Measurements from ENCODE around the gene BUD13.

BUD13 gene

DNA sequence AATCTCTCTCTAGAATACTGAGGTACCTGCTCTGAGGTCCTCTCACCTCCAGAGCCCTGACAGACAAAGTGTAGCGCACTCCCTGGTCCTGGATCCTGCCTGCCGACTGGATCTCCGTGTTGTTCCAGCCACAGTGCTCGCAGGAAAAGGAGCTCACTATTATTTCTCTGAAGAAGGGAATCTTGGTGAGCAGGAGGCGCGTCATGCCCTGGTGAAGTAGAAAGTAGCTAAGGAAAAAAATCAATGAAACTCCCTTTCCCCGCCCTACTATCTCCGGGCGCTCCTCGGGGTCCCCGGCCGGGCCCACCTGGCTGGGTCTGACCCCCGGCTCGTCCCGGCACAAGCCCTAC, 14.6 kb upstream of the BUD13 start:
- peak overlapping the region; percentile 71 to 86 for H3K9ac ChIP-seq (ENCODE audit: low read depth in 1 of 2, low read length in 2 of 2)
- H3K27ac ChIP-seq (ENCODE audit: low read depth in 2 of 2, low read length in 2 of 2) = peak overlapping the region; percentile 78 to 83
- peaks cover 0 to 3% of the 10 kb centered on the region in 2 donors for H3K27me3 ChIP-seq (ENCODE audit: control insufficient read depth in 2 of 2, insufficient read depth in 2 of 2, low read length in 2 of 2)

DNA sequence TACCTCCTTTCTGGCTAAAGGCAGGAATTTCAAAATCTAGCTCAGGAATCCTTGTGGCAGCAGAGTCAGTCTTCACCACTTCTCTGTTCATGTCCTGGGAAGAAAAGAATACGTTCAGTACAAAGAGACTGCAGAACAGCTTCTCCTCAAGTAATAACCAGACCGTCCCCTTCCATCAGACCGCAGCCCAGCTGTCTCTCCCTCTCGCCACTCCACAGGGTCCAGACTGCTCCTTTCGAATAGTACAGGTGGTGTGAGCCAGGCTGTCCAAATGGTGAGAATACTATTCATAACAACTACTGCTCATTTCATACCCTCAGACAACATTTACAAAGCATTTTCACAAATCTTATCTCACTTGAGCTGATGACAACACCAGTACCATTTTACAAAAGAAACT, 14.2 kb upstream of the BUD13 start:
- Histone ChIP-seq H3K9me3 (ENCODE audit: control insufficient read depth in 2 of 2, low read length in 2 of 2) (no peaks in the 10 kb centered on the region), H3K9ac (ENCODE audit: low read depth in 1 of 2, low read length in 2 of 2) (peak overlapping the region; percentile 71 to 86), H3K27ac (ENCODE audit: low read depth in 2 of 2, low read length in 2 of 2) (no peak overlapping the region), H3K36me3 (ENCODE audit: control insufficient read depth in 2 of 2, insufficient read depth in 2 of 2, low read length in 2 of 2) (peaks cover 39 to 42% of the 10 kb centered on the region in 2 donors), H3K27me3 (ENCODE audit: control insufficient read depth in 2 of 2, insufficient read depth in 2 of 2, low read length in 2 of 2) (peaks cover 0 to 3% of the 10 kb centered on the region in 2 donors), H3K4me3 (ENCODE audit: low read length in 2 of 2) (peak overlapping the region; percentile 89 to 96), H3K4me1 (ENCODE audit: control insufficient read depth in 2 of 2, insufficient read depth in 2 of 2, low read length in 2 of 2) (peaks cover 11 to 15% of the 10 kb centered on the region in 2 donors)

More for the DNA sequence above, 14.6 kb upstream of the BUD13 start:
- Histone ChIP-seq H3K4me3 (ENCODE audit: low read length in 2 of 2) (peak overlapping the region; percentile 89 to 96), H3K4me1 (ENCODE audit: control insufficient read depth in 2 of 2, insufficient read depth in 2 of 2, low read length in 2 of 2) (peaks cover 11 to 15% of the 10 kb centered on the region in 2 donors), H3K36me3 (ENCODE audit: control insufficient read depth in 2 of 2, insufficient read depth in 2 of 2, low read length in 2 of 2) (peaks cover 34 to 38% of the 10 kb centered on the region in 2 donors), H3K9me3 (ENCODE audit: control insufficient read depth in 2 of 2, low read length in 2 of 2) (no peaks in the 10 kb centered on the region)

DNA sequence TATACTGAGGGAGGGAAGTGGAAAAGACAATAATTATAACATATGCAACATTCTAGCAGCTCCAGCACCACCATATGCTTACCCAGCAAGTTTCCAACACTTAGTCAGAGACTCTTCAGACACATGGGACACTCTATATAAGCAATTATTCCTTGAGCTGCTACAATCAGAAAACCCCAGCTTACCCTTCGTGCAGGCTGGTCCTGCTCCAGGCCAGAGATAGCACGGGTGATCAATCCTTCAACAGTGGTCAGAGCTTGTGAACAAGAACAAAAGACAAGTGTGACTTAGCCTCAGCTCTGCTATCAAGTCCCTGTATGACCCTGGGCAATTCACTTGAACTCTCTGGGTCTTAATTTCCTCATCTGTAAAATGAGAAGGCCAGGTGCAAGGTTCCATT, 13.5 kb upstream of the BUD13 start:
- H3K9ac ChIP-seq (ENCODE audit: low read depth in 1 of 2, low read length in 2 of 2) = no peak overlapping the region
- H3K27ac ChIP-seq (ENCODE audit: low read depth in 2 of 2, low read length in 2 of 2) = no peak overlapping the region
- H3K36me3 ChIP-seq (ENCODE audit: control insufficient read depth in 2 of 2, insufficient read depth in 2 of 2, low read length in 2 of 2) = peaks cover 40 to 46% of the 10 kb centered on the region in 2 donors
- H3K27me3 ChIP-seq (ENCODE audit: control insufficient read depth in 2 of 2, insufficient read depth in 2 of 2, low read length in 2 of 2) = peaks cover 0 to 3% of the 10 kb centered on the region in 2 donors
- H3K4me3 ChIP-seq (ENCODE audit: low read length in 2 of 2) = no peak overlapping the region
- peaks cover 11 to 13% of the 10 kb centered on the region in 2 donors for H3K4me1 ChIP-seq (ENCODE audit: control insufficient read depth in 2 of 2, insufficient read depth in 2 of 2, low read length in 2 of 2)
- H3K9me3 ChIP-seq (ENCODE audit: control insufficient read depth in 2 of 2, low read length in 2 of 2) = no peaks in the 10 kb centered on the region

DNA sequence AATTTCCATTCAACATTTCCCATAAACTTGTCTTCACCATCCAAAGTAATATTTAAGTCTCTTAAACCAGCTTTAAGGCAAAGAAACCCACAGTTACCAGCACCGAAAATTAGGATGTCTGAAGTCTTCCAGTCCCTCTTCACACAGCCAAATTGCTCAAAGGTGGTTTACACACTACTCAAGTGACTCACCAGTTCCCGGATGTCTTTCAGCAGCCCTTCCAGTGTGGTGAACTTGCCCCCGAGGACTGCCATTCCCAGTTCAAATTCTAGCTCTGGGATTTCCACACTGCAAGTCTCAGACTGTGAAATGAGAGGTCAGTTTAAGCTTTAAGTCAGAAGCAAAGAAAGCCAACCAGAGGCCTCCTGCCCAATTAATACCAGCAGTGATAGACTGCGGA, 9.9 kb upstream of the BUD13 start:
- H3K9me3 ChIP-seq (ENCODE audit: control insufficient read depth in 2 of 2, low read length in 2 of 2) = no peaks in the 10 kb centered on the region
- H3K4me1 ChIP-seq (ENCODE audit: control insufficient read depth in 2 of 2, insufficient read depth in 2 of 2, low read length in 2 of 2) = peaks cover 6 to 8% of the 10 kb centered on the region in 2 donors
- peaks cover 66 to 76% of the 10 kb centered on the region in 2 donors for H3K36me3 ChIP-seq (ENCODE audit: control insufficient read depth in 2 of 2, insufficient read depth in 2 of 2, low read length in 2 of 2)
- H3K9ac ChIP-seq (ENCODE audit: low read depth in 1 of 2, low read length in 2 of 2) = no peak overlapping the region
- no peaks in the 10 kb centered on the region for H3K27me3 ChIP-seq (ENCODE audit: control insufficient read depth in 2 of 2, insufficient read depth in 2 of 2, low read length in 2 of 2)
- no peak overlapping the region for H3K27ac ChIP-seq (ENCODE audit: low read depth in 2 of 2, low read length in 2 of 2)
- no peak overlapping the region for H3K4me3 ChIP-seq (ENCODE audit: low read length in 2 of 2)

DNA sequence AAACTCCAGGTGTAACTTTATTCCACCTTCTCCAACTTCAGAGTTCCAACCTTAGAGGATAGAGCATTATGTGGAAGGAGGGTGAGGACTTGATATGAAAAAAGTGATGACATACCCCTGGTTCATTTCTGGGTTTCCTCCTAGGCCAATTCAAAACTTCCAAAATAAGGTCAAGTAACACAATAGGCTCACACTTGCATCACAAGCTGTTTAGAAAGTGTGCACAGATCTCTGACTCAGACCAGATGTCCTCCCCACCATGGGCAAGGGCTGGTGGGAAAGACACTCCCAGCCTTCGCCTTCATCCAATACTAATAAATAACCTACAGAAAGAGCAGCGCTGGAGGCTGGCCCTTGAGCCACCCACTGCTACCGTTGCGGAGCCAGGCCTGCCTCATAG, 5.8 kb upstream of the BUD13 start:
- no peak overlapping the region for H3K27ac ChIP-seq (ENCODE audit: low read depth in 2 of 2, low read length in 2 of 2)
- H3K36me3 ChIP-seq (ENCODE audit: control insufficient read depth in 2 of 2, insufficient read depth in 2 of 2, low read length in 2 of 2) = peaks cover 45 to 52% of the 10 kb centered on the region in 2 donors
- no peaks in the 10 kb centered on the region for H3K27me3 ChIP-seq (ENCODE audit: control insufficient read depth in 2 of 2, insufficient read depth in 2 of 2, low read length in 2 of 2)
- no peak overlapping the region for H3K9ac ChIP-seq (ENCODE audit: low read depth in 1 of 2, low read length in 2 of 2)
- H3K4me1 ChIP-seq (ENCODE audit: control insufficient read depth in 2 of 2, insufficient read depth in 2 of 2, low read length in 2 of 2) = peaks cover 0 to 2% of the 10 kb centered on the region in 2 donors
- H3K4me3 ChIP-seq (ENCODE audit: low read length in 2 of 2) = no peak overlapping the region
- no peaks in the 10 kb centered on the region for H3K9me3 ChIP-seq (ENCODE audit: control insufficient read depth in 2 of 2, low read length in 2 of 2)

DNA sequence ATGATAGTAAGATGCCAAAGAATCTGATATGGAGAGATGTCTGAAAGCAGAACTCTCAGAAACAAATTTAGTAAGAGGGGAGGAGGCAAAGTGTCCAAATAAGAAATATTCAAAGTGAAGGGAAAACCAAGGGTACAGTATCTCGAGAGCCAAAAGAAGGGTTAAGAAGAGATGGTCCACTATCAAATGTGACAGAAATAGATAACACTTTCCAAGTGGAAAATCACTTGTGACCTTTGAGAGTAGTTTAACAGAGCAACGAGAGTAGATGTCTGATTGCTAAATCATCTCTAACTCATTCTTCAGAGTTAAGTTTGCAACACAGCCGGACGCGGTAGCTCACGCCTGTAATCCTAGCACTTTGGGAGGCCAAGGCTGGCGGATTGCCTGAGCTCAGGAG, 4.3 kb upstream of the BUD13 start:
- no peaks in the 10 kb centered on the region for H3K27me3 ChIP-seq (ENCODE audit: control insufficient read depth in 2 of 2, insufficient read depth in 2 of 2, low read length in 2 of 2)
- H3K9ac ChIP-seq (ENCODE audit: low read depth in 1 of 2, low read length in 2 of 2) = no peak overlapping the region
- H3K4me1 ChIP-seq (ENCODE audit: control insufficient read depth in 2 of 2, insufficient read depth in 2 of 2, low read length in 2 of 2) = peaks cover 2 to 8% of the 10 kb centered on the region in 2 donors
- H3K27ac ChIP-seq (ENCODE audit: low read depth in 2 of 2, low read length in 2 of 2) = no peak overlapping the region
- H3K4me3 ChIP-seq (ENCODE audit: low read length in 2 of 2) = no peak overlapping the region
- H3K36me3 ChIP-seq (ENCODE audit: control insufficient read depth in 2 of 2, insufficient read depth in 2 of 2, low read length in 2 of 2) = peaks cover 30 to 38% of the 10 kb centered on the region in 2 donors
- H3K9me3 ChIP-seq (ENCODE audit: control insufficient read depth in 2 of 2, low read length in 2 of 2) = no peaks in the 10 kb centered on the region

DNA sequence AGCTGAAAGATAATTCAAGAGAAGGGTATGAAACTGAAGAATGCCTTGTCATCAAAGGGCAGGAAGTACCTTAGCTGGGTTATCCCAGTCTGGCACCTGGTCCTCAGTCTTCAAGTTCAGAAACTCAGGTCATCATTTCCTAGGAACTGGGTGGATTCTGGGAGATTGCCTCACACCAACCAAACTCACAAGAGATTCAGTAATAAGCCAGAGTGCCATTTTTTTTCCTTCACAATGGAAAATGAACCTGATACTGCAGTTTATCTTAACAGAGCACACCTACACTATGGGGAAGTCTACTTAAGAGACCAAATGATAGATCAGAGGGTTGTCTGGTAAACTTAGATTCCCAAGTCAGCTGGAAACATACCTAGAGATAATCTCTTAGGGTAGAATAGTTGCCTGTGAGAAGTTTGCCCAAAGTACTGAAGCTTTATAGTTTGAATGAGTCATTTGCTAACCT, 3.8 kb upstream of the BUD13 start:
- Histone ChIP-seq H3K27ac (ENCODE audit: low read depth in 2 of 2, low read length in 2 of 2) (no peak overlapping the region), H3K9ac (ENCODE audit: low read depth in 1 of 2, low read length in 2 of 2) (no peak overlapping the region), H3K4me1 (ENCODE audit: control insufficient read depth in 2 of 2, insufficient read depth in 2 of 2, low read length in 2 of 2) (peaks cover 7 to 13% of the 10 kb centered on the region in 2 donors), H3K9me3 (ENCODE audit: control insufficient read depth in 2 of 2, low read length in 2 of 2) (no peaks in the 10 kb centered on the region), H3K27me3 (ENCODE audit: control insufficient read depth in 2 of 2, insufficient read depth in 2 of 2, low read length in 2 of 2) (no peaks in the 10 kb centered on the region), H3K36me3 (ENCODE audit: control insufficient read depth in 2 of 2, insufficient read depth in 2 of 2, low read length in 2 of 2) (peaks cover 28 to 35% of the 10 kb centered on the region in 2 donors), H3K4me3 (ENCODE audit: low read length in 2 of 2) (no peak overlapping the region)

DNA sequence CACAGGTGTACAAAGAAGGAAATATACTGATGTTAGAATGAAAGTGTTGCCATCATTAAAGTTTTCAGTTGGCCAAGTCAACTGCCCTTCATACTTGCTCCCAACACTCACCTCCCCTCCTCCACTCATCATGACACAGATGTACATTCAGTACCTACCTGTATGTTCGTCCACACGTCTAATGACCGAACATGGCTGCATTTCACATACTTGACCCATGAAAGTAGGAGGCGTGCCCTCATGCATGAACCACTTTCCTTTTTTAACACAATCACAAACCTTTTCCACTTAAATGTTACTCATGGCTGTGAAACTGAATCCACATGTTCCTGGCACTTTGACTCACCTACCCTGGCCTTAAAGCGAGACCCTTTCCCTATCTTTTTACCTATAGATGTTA, 3.2 kb upstream of the BUD13 start:
- H3K9ac ChIP-seq (ENCODE audit: low read depth in 1 of 2, low read length in 2 of 2) = no peak overlapping the region
- peaks cover 9 to 16% of the 10 kb centered on the region in 2 donors for H3K4me1 ChIP-seq (ENCODE audit: control insufficient read depth in 2 of 2, insufficient read depth in 2 of 2, low read length in 2 of 2)
- peaks cover 28 to 30% of the 10 kb centered on the region in 2 donors for H3K36me3 ChIP-seq (ENCODE audit: control insufficient read depth in 2 of 2, insufficient read depth in 2 of 2, low read length in 2 of 2)
- no peak overlapping the region for H3K4me3 ChIP-seq (ENCODE audit: low read length in 2 of 2)
- H3K27me3 ChIP-seq (ENCODE audit: control insufficient read depth in 2 of 2, insufficient read depth in 2 of 2, low read length in 2 of 2) = no peaks in the 10 kb centered on the region
- no peak overlapping the region for H3K27ac ChIP-seq (ENCODE audit: low read depth in 2 of 2, low read length in 2 of 2)
- H3K9me3 ChIP-seq (ENCODE audit: control insufficient read depth in 2 of 2, low read length in 2 of 2) = no peaks in the 10 kb centered on the region

DNA sequence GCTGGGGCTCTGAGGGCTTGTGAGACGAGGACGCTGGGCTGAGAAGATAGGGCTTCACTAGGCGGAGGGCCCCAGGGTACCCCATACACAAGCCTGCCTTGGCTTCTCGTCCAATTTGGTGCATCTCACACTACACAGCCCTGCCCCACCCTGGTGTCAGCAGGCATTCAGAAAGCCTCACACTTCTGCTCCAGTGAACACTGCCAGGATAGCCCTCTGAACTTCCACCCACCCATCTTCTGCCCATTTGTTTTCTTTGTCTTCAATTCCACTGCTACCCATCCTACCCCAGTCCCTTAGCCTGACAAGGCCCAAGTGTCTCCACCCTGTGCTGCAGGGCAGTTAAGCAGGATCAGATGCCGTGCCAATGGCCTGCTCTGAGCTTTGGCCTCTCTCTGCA, 1.9 kb upstream of the BUD13 start:
- Histone ChIP-seq H3K9ac (ENCODE audit: low read depth in 1 of 2, low read length in 2 of 2) (no peak overlapping the region), H3K36me3 (ENCODE audit: control insufficient read depth in 2 of 2, insufficient read depth in 2 of 2, low read length in 2 of 2) (peaks cover 22 to 23% of the 10 kb centered on the region in 2 donors), H3K4me1 (ENCODE audit: control insufficient read depth in 2 of 2, insufficient read depth in 2 of 2, low read length in 2 of 2) (peaks cover 9 to 18% of the 10 kb centered on the region in 2 donors), H3K27ac (ENCODE audit: low read depth in 2 of 2, low read length in 2 of 2) (no peak overlapping the region), H3K9me3 (ENCODE audit: control insufficient read depth in 2 of 2, low read length in 2 of 2) (no peaks in the 10 kb centered on the region), H3K4me3 (ENCODE audit: low read length in 2 of 2) (no peak overlapping the region), H3K27me3 (ENCODE audit: control insufficient read depth in 2 of 2, insufficient read depth in 2 of 2, low read length in 2 of 2) (no peaks in the 10 kb centered on the region)

DNA sequence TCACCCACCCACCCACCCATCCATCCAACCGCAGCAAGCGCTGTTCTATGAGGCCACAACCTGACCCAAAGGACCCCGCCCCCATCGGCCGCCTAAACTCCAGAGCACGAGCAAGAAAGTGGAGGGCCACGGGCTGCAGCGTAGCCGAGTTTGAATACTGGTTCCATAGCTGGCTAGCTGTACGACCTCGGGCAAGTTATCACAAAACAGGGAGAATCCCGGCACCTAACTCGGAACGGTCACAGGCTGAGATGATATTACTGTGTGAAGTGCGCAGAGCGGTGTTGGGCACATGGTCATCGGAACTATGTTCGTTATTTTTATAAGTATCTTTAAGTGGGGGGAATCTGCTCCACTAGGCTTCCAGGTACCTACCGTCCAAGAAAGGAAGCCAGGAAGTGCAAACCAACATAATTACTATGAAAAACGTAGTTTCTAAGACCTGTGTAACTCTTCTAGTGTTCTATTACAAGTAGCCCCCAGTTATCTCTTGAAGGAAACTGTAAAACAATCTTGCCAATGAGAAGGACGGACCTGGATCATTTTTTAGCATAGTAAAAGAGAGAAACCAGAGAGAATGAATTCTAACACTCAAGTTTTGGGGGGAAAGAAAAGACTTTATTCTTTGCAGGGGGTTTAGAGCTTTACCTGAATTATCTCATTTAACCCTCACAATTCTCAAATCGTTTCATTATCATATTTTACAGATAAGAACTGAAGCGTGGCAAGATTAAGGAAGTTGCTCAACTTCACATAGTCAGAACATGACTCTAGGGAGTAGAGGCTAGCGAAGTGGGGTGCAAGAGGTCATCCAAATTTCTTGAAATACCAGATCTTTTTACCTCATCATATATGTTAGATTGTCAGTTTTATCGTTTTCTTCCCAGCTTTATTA, 663 bp upstream of the BUD13 start:
- peak overlapping the region; percentile 91 to 96 for H3K4me3 ChIP-seq (ENCODE audit: low read length in 2 of 2)
- no peaks in the 10 kb centered on the region for H3K9me3 ChIP-seq (ENCODE audit: control insufficient read depth in 2 of 2, low read length in 2 of 2)
- peak overlapping the region; percentile 38 to 88 for H3K9ac ChIP-seq (ENCODE audit: low read depth in 1 of 2, low read length in 2 of 2)
- no peaks in the 10 kb centered on the region for H3K27me3 ChIP-seq (ENCODE audit: control insufficient read depth in 2 of 2, insufficient read depth in 2 of 2, low read length in 2 of 2)
- peaks cover 9 to 18% of the 10 kb centered on the region in 2 donors for H3K4me1 ChIP-seq (ENCODE audit: control insufficient read depth in 2 of 2, insufficient read depth in 2 of 2, low read length in 2 of 2)
- peak overlapping the region; percentile 80 to 85 for H3K27ac ChIP-seq (ENCODE audit: low read depth in 2 of 2, low read length in 2 of 2)
- H3K36me3 ChIP-seq (ENCODE audit: control insufficient read depth in 2 of 2, insufficient read depth in 2 of 2, low read length in 2 of 2) = peaks cover 17 to 18% of the 10 kb centered on the region in 2 donors

Measured in mucosa of rectum (tissue), 2 donors.